Measurements from ENCODE around the gene CAMTA1.
"Not testable (repeated sequence)": the region's sequence is repeated elsewhere in the genome, so short reads cannot be mapped to it uniquely, and the experiment has no call there.

The CAMTA1 gene

GRCh38 chr1:7128293-7128692 is 343.0 kb downstream of the CAMTA1 start:
- DNase-seq = no peak

- no peak for DNase-seq
These were observed 344.9 kb downstream of the CAMTA1 start for GRCh38 chr1:7130127-7130526.

GRCh38 chr1:7135493-7135892 is 350.2 kb downstream of the CAMTA1 start:
- no peak for DNase-seq

GRCh38 chr1:7136166-7136953 is 351.1 kb downstream of the CAMTA1 start:
- DNase-seq = no peak

- DNase-seq = no peak
These were observed 355.0 kb downstream of the CAMTA1 start for GRCh38 chr1:7140251-7140650.

- no peak for DNase-seq
These were observed 360.7 kb downstream of the CAMTA1 start for GRCh38 chr1:7145947-7146346.

GRCh38 chr1:7146710-7147109 is 361.5 kb downstream of the CAMTA1 start:
- no peak for DNase-seq

- not testable (repeated sequence) for DNase-seq
These were observed 362.5 kb downstream of the CAMTA1 start for GRCh38 chr1:7147581-7148282.

GRCh38 chr1:7149080-7149838 is 364.0 kb downstream of the CAMTA1 start:
- DNase-seq = no peak

GRCh38 chr1:7150724-7151280 is 365.5 kb downstream of the CAMTA1 start:
- no peak for DNase-seq

GRCh38 chr1:7151978-7152377 is 366.7 kb downstream of the CAMTA1 start:
- no peak for DNase-seq

- no peak for DNase-seq
These were observed 367.4 kb downstream of the CAMTA1 start for GRCh38 chr1:7152655-7153054.

- no peak for DNase-seq
These were observed 368.2 kb downstream of the CAMTA1 start for GRCh38 chr1:7153464-7153863.

- no peak for DNase-seq
These were observed 374.0 kb downstream of the CAMTA1 start for GRCh38 chr1:7159116-7159781.

GRCh38 chr1:7168554-7168953 is 383.3 kb downstream of the CAMTA1 start:
- DNase-seq = not testable (repeated sequence)

- DNase-seq = no peak
These were observed 385.9 kb downstream of the CAMTA1 start for GRCh38 chr1:7171168-7171567.

GRCh38 chr1:7171574-7171973 is 386.3 kb downstream of the CAMTA1 start:
- DNase-seq = no peak

- DNase-seq = no peak
These were observed 387.6 kb downstream of the CAMTA1 start for GRCh38 chr1:7172804-7173203.

GRCh38 chr1:7174561-7174960 is 389.3 kb downstream of the CAMTA1 start:
- no peak for DNase-seq

- no peak for DNase-seq
These were observed 390.0 kb downstream of the CAMTA1 start for GRCh38 chr1:7174980-7175906.

GRCh38 chr1:7177021-7177420 is 391.8 kb downstream of the CAMTA1 start:
- DNase-seq = no peak

All from NCI-H446 treated with DMSO at 0.1 percent for 48 hours (cell line).